Amniotic epithelial cell (primary cell): ENCODE measurements around the gene TTLL1.

ENCODE experiments used
- DNase-seq: peaks from one replicate; pipeline ENCODE4 v3.0.0-alpha.2; 2010; ENCODE audit warnings: low read depth

TTLL1 gene

GRCh38 chr22:42993651-42994275, 95.4 kb downstream of the TTLL1 start:
- DNase-seq = peak; percentile 58

- DNase-seq = no peak
Measured at GRCh38 chr22:42992886-42993479, 96.2 kb downstream of the TTLL1 start.

- DNase-seq = no peak
Measured at GRCh38 chr22:42992092-42992491, 97.1 kb downstream of the TTLL1 start.

GRCh38 chr22:42991010-42991651, 98.1 kb downstream of the TTLL1 start:
- DNase-seq = peak; percentile 89

GRCh38 chr22:42990131-42990838, 98.9 kb downstream of the TTLL1 start:
- peak; percentile 96 for DNase-seq
